Common myeloid progenitor, CD34-positive (primary cell): ENCODE data around the gene CSH1.
"Not testable (repeated sequence)": the region's sequence is repeated elsewhere in the genome, so short reads cannot be mapped to it uniquely, and the experiment has no call there.

Experiments
- CTCF ChIA-PET: fragments of 350-600 bp; sonication (Branson Sonifier 250); formaldehyde crosslinking; loops from one replicate; lab custom pipeline; 2021; ENCODE audit warnings: antibody characterized with exemption; lab: Charles Lee
- POLR2A ChIA-PET: fragments of 350-600 bp; sonication (Branson Sonifier 250); formaldehyde crosslinking; loops from one replicate; lab custom pipeline; 2021; ENCODE audit warnings: antibody characterized with exemption; lab: Charles Lee
- DNase-seq, 3 donors: peaks; one replicate each; pipeline versions ENCODE4 v3.0.0 to v3.0.0-alpha.2; 2013
- H3K27ac ChIP-seq, 2 experiments: 1 replicate in 1 of 2; 2 replicates in 1 of 2; pipeline ENCODE4 v1.7.0; 2013; ENCODE audit warnings: inconsistent platforms in 2 of 2, low read length in 2 of 2, mild to moderate bottlenecking in 2 of 2, low read depth in 1 of 2, moderate library complexity in 1 of 2; ENCODE audit not compliant: severe bottlenecking in 2 of 2, insufficient read depth in 1 of 2, poor library complexity in 1 of 2
- H3K27me3 ChIP-seq, 5 experiments: replicated peaks in 2 of 5; 1 replicate in 3 of 5; 2 replicates in 2 of 5; pipeline versions ENCODE4 v1.6.1 to v1.7.0; 2013; ENCODE audit warnings: low read length in 4 of 5, mild to moderate bottlenecking in 2 of 5, moderate library complexity in 2 of 5, inconsistent platforms in 1 of 5; ENCODE audit not compliant: insufficient read depth in 5 of 5, control insufficient read depth in 4 of 5
- H3K36me3 ChIP-seq, 4 experiments: 1 replicate in 2 of 4; 2 replicates in 2 of 4; pipeline versions ENCODE4 v1.6.1 to v1.7.0; 2013; ENCODE audit warnings: low read length in 3 of 4, control low read depth in 1 of 4, mild to moderate bottlenecking in 1 of 4; ENCODE audit not compliant: control insufficient read depth in 4 of 4, insufficient read depth in 4 of 4
- H3K4me1 ChIP-seq, 4 experiments: 1 replicate in 3 of 4; 2 replicates in 1 of 4; pipeline versions ENCODE4 v1.6.1 to v1.7.1; 2013; ENCODE audit warnings: low read length in 3 of 4, mild to moderate bottlenecking in 3 of 4, control low read depth in 1 of 4, inconsistent platforms in 1 of 4, moderate library complexity in 1 of 4; ENCODE audit not compliant: control insufficient read depth in 4 of 4, insufficient read depth in 4 of 4; ENCODE audit errors: control extremely low read depth in 1 of 4
- H3K4me3 ChIP-seq, 7 experiments: 1 replicate in 4 of 7; 2 replicates in 3 of 7; pipeline versions ENCODE4 v1.5.1 to v1.7.0; 2013; ENCODE audit warnings: mild to moderate bottlenecking in 7 of 7, low read length in 6 of 7, moderate library complexity in 6 of 7, inconsistent platforms in 2 of 7, low read depth in 2 of 7, control low read depth in 1 of 7; ENCODE audit not compliant: insufficient read depth in 4 of 7, control insufficient read depth in 1 of 7; ENCODE audit errors: extremely low read depth in 1 of 7
- H3K9me3 ChIP-seq, 5 experiments: 1 replicate in 4 of 5; 2 replicates in 1 of 5; pipeline versions ENCODE4 v1.6.1 to v1.7.1; 2013; ENCODE audit warnings: low read length in 4 of 5, mild to moderate bottlenecking in 2 of 5, inconsistent platforms in 1 of 5, low read depth in 1 of 5, moderate library complexity in 1 of 5; ENCODE audit not compliant: control insufficient read depth in 4 of 5, insufficient read depth in 2 of 5; ENCODE audit errors: control extremely low read depth in 1 of 5
- WGBS: methylation state at CpG from one replicate; pipeline ENCODE4 v1.1.5; 2013; ENCODE audit not compliant: insufficient coverage; 5-methylcytosine and 5-hydroxymethylcytosine counted together

CSH1 gene

DNA sequence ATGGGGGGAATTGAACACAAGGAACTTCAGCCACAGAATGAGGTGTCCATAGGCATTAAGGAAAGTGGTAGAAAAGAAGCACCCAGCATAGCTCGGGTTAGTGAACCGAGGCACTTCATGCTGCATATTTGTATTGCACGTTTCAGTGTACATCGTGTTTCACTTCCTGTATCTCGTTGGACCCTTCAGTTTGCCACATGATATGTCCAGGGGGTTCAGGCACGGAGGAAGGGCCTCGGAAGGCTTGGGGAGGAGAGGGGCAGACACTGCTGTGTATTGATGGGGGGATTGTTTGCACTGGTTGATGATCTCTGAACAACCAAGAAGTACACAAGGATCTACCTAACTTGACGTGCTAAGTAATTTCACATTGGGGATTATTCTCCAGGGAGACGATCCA lies 26.0 kb upstream of the CSH1 start:
- H3K4me1 ChIP-seq, H3K27ac ChIP-seq, H3K36me3 ChIP-seq, H3K9me3 ChIP-seq, H3K4me3 ChIP-seq, H3K27me3 ChIP-seq, DNase-seq, POLR2A ChIA-PET: not testable (repeated sequence)
- CTCF ChIA-PET, result interaction anchor here (1.0 to 5.8 kb wide), 7 partner anchors 9 to 102 kb away, joined by 3 to 63 read pairs (median 4); partner anchors contain the start of genes CD79B, CSHL1 and ICAM2
- WGBS, result 84% methylated on average over 5 of the region's 9 CpGs

DNA sequence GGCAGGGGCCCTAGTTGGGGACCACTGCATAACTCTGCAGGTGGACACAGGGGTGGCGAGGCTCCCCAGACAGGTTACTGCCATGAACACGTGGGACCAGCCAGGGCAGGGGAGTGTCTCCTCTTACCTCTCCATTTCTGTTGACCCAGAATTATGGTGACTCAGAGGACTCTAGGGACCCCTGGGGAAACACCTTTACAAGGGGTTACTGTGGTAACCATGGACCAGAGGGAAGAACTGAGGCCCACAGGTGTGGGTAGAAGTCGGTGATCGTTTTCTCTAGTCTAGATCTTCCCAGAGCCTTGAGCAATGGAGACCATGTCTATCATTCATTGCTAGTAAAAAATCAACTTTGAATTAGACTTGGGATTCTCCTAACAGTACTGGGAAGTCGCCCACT lies 24.4 kb upstream of the CSH1 start:
- H3K4me3 ChIP-seq, H3K9me3 ChIP-seq, H3K4me1 ChIP-seq, H3K27ac ChIP-seq, DNase-seq, H3K27me3 ChIP-seq, H3K36me3 ChIP-seq, POLR2A ChIA-PET: not testable (repeated sequence)
- CTCF ChIA-PET, result interaction anchor here (0.8 to 5.8 kb wide), 16 partner anchors 10 to 212 kb away, joined by 3 to 100 read pairs (median 10); partner anchors contain the start of genes CD79B and ERN1
- WGBS, result 100% methylated on average over 3 of the region's 5 CpGs

DNA sequence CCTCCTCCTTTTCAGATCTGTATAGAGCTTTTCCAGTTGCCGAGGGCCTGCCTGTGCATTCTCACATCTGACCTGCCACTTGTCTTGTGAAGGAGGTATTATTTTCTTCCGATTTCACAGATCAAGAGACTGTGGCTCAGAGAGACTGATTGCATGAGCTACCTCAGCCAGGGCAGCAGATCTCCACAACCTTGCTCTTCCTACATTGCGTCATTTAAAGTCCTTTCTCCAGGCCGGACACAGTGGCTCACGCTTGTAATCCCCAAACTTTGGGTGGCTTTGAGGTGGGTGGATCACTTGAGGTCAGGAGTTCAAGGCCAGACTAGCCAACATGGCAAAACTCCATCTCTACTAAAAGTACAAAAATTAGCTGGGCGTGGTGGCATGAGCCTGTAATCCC lies 23.7 kb upstream of the CSH1 start:
- not testable (repeated sequence) for H3K27ac ChIP-seq, H3K4me3 ChIP-seq, H3K4me1 ChIP-seq, H3K9me3 ChIP-seq, H3K27me3 ChIP-seq, H3K36me3 ChIP-seq, DNase-seq
- CTCF ChIA-PET, result interaction anchor here (0.8 to 5.8 kb wide), 30 partner anchors 11 to 213 kb away, joined by 3 to 100 read pairs (median 6); partner anchors contain the start of genes CD79B and ERN1
- POLR2A ChIA-PET, result interaction anchor here (0.6 kb wide), 1 partner anchor 12 kb away, joined by 3 read pairs; the partner anchor contains the start of gene CD79B
- 91% methylated on average over 3 of the region's 6 CpGs for WGBS

DNA sequence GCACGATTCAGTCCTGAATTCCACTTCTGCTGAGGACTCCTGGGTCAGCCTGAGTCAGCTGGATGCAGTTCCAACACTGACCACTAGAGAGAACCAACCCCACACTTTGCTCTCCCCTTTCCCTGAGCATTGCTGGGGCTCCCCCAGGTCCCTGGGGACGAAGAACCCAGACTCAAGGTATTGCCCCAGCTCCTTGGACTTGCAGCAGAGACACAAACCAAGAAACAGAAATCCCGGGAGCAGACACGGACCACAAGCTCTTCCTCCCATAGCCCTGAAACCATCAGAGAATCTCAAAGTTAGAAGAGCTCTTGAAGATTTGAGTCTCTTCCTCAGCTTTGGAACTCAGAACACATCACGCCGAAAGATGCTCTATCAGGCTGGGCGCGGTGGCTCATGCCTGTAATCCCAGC lies 22.9 kb upstream of the CSH1 start:
- POLR2A ChIA-PET, result interaction anchor here (0.7 to 1.0 kb wide), 2 partner anchors 81 to 227 kb away, joined by 3 to 4 read pairs; no protein-coding TSS in a partner anchor

DNA sequence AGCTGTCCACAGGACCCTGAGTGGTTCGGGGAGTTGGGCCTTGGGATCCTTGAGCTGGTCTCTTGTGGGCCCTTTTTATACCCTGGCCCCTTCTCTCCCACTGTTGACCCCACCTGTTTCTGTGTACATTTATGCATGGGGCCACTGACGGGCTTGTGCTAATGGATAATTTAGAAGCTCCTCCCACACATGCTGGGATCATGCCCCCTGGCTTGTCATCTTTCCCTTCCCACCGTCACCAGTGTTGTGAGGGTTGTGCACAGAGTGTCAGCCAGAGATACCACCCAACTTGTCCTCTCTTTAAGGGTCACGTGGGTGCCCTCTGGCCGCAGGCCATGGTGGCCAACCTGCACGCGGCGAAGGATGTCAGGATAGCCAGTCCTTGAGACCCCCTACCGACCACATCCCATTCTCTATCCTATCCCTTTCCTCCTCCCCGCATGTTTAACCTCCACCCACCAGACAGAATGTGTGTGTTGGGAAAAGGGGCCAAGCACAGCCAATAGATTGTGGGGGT lies 22.5 kb upstream of the CSH1 start, which contains the start of gene GH1:
TSS of gene GH1 (minus strand) at position 51 of the 517 bp plus-strand sequence. CDS start 63 bp downstream, outside the sequence.
- not testable (repeated sequence) for H3K27me3 ChIP-seq, H3K27ac ChIP-seq, H3K9me3 ChIP-seq, H3K4me1 ChIP-seq, H3K36me3 ChIP-seq, DNase-seq, H3K4me3 ChIP-seq
- CTCF ChIA-PET, result interaction anchor here (0.6 to 5.8 kb wide), 31 partner anchors 11 to 563 kb away, joined by 3 to 100 read pairs (median 6); partner anchors contain the start of genes CD79B and ERN1
- WGBS, result 61% methylated on average over 7 of the region's 10 CpGs
- POLR2A ChIA-PET, result interaction anchor here (0.7 to 1.0 kb wide), 2 partner anchors 81 to 227 kb away, joined by 3 to 4 read pairs; no protein-coding TSS in a partner anchor

More for the DNA sequence above, 22.9 kb upstream of the CSH1 start:
- Histone ChIP-seq H3K27ac (no peak overlapping the region), H3K36me3 (no peaks in the 10 kb centered on the region), H3K27me3 (no peaks in the 10 kb centered on the region), H3K4me3 (no peak overlapping the region), H3K4me1 (peaks cover 0 to 5% (median 0%) of the 10 kb centered on the region in 4 experiments), H3K9me3 (no peaks in the 10 kb centered on the region)
- DNase-seq, result peak; percentile 66 to 83 (median 71)
- CTCF ChIA-PET, result interaction anchor here (0.6 to 5.8 kb wide), 34 partner anchors 12 to 563 kb away, joined by 3 to 100 read pairs (median 6); partner anchors contain the start of genes CD79B and ERN1
- WGBS, result 60% methylated on average over 7 of the region's 8 CpGs

DNA sequence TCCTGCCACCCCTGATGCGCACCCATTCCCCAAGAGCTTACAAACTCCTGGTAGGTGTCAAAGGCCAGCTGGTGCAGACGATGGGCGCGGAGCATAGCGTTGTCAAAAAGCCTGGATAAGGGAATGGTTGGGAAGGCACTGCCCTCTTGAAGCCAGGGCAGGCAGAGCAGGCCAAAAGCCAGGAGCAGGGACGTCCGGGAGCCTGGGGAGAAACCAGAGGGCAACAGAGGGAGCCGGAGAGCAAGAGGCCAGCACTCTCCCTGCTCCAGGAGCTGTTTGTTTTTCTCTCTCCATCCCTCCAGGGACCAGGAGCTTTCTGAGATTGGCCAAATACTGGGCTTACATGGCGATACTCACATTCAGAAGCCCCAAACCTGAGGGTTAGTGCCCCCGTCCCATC lies 21.9 kb upstream of the CSH1 start:
- Histone ChIP-seq H3K27me3 (no peaks in the 10 kb centered on the region), H3K4me1 (peaks cover 0 to 5% (median 0%) of the 10 kb centered on the region in 4 experiments), H3K9me3 (no peaks in the 10 kb centered on the region), H3K27ac (no peak overlapping the region), H3K4me3 (no peak overlapping the region), H3K36me3 (no peaks in the 10 kb centered on the region)
- WGBS, result 94% methylated on average over 9 of the region's 10 CpGs
- ChIA-PET CTCF (interaction anchor here (0.6 to 5.8 kb wide), 20 partner anchors 13 to 549 kb away, joined by 3 to 100 read pairs (median 10); partner anchors contain the start of genes CD79B and ERN1), POLR2A (interaction anchor here (0.7 kb wide), 1 partner anchor 85 kb away, joined by 3 read pairs; no protein-coding TSS in a partner anchor)
- DNase-seq, result no peak

DNA sequence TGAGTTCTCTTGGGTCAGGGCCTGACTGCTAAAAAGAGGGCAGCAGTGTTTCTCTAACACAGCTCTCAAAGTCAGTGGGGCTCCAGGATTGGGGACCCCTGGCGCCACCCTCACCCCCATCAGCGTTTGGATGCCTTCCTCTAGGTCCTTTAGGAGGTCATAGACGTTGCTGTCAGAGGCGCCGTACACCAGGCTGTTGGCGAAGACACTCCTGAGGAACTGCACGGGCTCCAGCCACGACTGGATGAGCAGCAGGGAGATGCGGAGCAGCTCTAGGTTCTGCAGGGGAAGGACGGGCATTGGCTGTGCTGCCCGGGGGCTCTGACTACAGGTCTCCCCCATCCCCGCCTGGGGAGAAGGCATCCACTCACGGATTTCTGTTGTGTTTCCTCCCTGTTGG lies 21.3 kb upstream of the CSH1 start:
- DNase-seq, result no peak
- Histone ChIP-seq H3K4me3 (no peak overlapping the region), H3K9me3 (no peaks in the 10 kb centered on the region), H3K4me1 (peaks cover 0 to 5% (median 0%) of the 10 kb centered on the region in 4 experiments), H3K36me3 (no peaks in the 10 kb centered on the region), H3K27ac (no peak overlapping the region), H3K27me3 (no peaks in the 10 kb centered on the region)
- CTCF ChIA-PET, result interaction anchor here (0.6 to 5.8 kb wide), 12 partner anchors 13 to 549 kb away, joined by 3 to 100 read pairs (median 22); partner anchors contain the start of genes CD79B and ERN1
- WGBS, result 96% methylated on average over 13 of the region's 13 CpGs
- POLR2A ChIA-PET, result no interaction called here
